Stimulated activated naive CD8-positive, alpha-beta T cell treated with anti-CD3 and anti-CD28 coated beads, Interleukin-15, amount 100 ng/mL, for 72 hours (primary cell): Measurements from ENCODE around the gene DUOX2.

ENCODE experiments used
- ATAC-seq: fragments of 150-1000 bp; cut with Tn5 transposase; 2 replicates; pipeline ENCODE4 v1.10.0; 2021; ENCODE audit warnings: mild to moderate bottlenecking, moderate library complexity
- DNase-seq, 2 donors: peaks; one replicate each; pipeline ENCODE4 v3.0.0; 2021 to 2022
- H3K27ac Mint-ChIP-seq, 2 donors: one replicate each; pipeline ENCODE4 v1.8.0; 2022; ENCODE audit warnings: mild to moderate bottlenecking in 2 of 2, mixed read lengths in 2 of 2, moderate library complexity in 2 of 2
- H3K27me3 Mint-ChIP-seq: one replicate; pipeline ENCODE4 v1.8.0; 2022; ENCODE audit warnings: mixed read lengths
- H3K4me1 Mint-ChIP-seq: one replicate; pipeline ENCODE4 v1.8.0; 2022; ENCODE audit warnings: mild to moderate bottlenecking, mixed read lengths
- H3K4me3 Mint-ChIP-seq, 2 donors: one replicate each; pipeline ENCODE4 v1.8.0; 2022; ENCODE audit warnings: mild to moderate bottlenecking in 2 of 2, mixed read lengths in 2 of 2, moderate library complexity in 1 of 2
- H3K9me3 Mint-ChIP-seq, 2 donors: one replicate each; pipeline ENCODE4 v1.8.0; 2022; ENCODE audit warnings: mixed read lengths in 2 of 2

The DUOX2 gene

DNA sequence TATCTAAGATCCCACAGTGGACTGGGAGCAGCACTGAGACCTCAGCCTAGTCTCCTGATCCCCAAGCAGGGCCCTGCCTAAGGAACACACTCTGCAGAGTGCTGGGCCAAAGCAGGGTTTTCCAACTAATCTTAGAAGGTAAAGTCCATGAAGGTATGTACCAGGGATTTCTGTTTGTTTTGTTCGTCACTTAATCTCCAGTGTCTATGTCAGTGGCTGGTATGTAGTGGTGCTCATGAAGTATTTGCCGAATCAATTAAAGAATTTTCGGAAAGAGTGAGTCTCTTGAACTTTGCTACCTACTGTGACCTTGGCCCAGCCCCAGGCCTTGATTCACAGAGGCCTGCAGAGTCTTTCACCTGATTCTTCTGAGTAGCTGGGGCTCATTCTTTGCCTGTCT, 17.5 kb upstream of the DUOX2 start:
- ATAC-seq (no peak), DNase-seq (no peak)
- Mint-ChIP-seq H3K9me3 (no peaks in the 10 kb centered on the region), H3K27me3 (peaks cover 84% of the 10 kb centered on the region), H3K4me3 (no peak overlapping the region), H3K27ac (no peak overlapping the region), H3K4me1 (peaks cover 25% of the 10 kb centered on the region)

DNA sequence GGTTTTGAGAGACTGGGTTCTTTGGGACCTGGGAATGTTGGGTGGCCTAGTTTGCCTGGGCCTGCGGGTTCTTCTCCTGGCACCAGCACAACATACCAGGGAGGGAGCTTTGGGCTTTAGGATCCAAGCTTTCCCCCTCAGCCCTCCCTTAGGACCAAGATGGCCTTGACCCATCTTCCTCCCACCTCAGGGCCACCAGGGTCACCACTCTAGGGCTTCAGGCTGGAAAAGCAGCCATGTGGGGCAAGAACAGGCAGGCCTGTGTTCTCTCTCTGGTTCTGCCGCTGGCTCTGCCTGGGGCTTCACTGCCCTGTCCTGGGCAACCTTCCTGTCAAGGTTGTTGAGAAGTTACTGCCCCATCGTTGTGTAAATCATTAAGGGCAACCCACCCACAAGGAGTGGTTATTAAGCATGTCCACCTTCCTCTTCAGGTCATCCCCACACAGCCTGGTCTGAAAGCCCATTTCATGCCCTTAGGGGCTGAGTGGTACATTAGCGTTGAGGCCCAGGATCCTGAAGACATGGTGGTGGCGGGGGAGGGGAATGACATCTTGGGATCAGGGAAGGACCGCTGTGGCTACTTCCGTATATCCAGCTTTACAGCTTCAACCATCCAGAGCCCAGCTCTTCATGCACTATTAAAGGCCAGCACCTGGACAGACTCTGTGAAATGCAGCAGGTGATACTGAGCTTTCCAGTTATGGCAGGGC, 16.5 kb upstream of the DUOX2 start:
- Mint-ChIP-seq H3K27ac (no peak overlapping the region), H3K4me1 (peaks cover 19% of the 10 kb centered on the region), H3K27me3 (peaks cover 87% of the 10 kb centered on the region), H3K9me3 (no peaks in the 10 kb centered on the region), H3K4me3 (peak overlapping the region in 1 of 2 donors; percentile 26)
- no peak for DNase-seq
- ATAC-seq = no peak

DNA sequence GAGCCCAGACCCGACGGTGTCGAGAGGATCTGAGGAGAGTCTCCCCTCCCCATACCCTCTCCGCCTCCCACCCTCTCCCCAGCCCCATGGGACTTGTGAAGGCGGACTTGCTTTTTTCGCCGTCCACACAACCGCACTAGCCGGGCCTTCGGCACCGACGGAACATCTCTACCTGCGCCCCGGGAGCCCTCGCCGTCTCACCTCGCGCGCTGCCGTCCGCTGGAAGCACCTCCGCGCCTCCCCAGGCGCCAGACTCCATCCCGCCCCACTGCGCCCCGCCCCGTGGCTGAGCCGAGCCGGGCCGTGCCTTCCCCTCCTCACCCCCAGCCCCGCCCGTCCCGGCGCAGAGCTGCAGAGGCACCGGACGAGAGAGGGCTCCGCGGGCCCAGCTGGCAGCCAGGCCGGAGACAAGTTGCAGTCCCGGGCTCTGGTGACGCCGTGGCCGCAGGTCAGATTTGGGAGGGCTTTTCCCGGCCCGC, 15.7 kb upstream of the DUOX2 start, which contains the start of the genes DUOX1 and DUOXA1:
Gene DUOX1 (plus strand): TSS at position 344 of the 479 bp plus-strand sequence. CDS start 1,973 bp downstream, outside the sequence.
Gene DUOXA1 (minus strand): TSS at position 229 of the 479 bp plus-strand sequence. CDS start 6,865 bp downstream, outside the sequence.
- DNase-seq = no peak
- Mint-ChIP-seq H3K9me3 (no peaks in the 10 kb centered on the region), H3K4me3 (peak within 1 kb of the TSS; percentile 5 to 38), H3K4me1 (peaks cover 14% of the 10 kb centered on the region), H3K27ac (no peak within 1 kb of the TSS), H3K27me3 (peaks cover 91% of the 10 kb centered on the region)
- ATAC-seq = peak; percentile 68

DNA sequence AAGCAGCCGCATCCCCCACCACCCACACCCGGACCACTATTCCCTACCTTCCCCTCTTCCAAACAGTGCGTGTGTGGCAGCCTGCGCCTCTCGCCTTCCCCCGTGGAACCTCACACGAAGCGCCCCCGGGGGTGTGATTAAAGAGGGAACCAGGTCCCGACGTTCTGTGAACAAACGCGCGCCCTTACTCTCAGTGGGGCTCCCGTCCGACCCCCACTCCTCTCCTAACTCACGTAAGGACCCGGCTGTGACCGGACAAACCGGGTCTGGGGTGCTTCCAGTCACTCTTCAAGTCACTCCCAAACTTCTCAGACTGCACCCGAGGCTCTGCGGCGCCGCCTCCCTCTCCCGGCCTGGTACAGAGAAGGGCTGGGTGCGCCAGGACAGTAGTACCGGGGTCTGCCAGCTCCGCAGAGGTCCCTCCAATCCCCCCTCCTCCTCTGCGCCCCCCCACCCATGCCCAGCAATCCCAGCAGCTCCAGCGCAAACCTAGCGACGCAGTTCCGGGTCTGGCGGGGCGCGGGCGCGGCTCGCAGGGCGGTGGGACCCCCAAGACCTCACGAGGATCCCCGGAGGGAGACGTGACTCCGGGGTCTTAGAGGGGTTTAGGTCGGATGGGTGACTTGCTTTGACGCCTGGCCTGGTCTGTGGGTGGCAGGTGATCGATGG, 15.1 kb upstream of the DUOX2 start:
- DNase-seq (no peak), ATAC-seq (peak; percentile 6)
- Mint-ChIP-seq H3K4me1 (peaks cover 11% of the 10 kb centered on the region), H3K4me3 (peak overlapping the region; percentile 5 to 38), H3K27ac (no peak overlapping the region), H3K9me3 (no peaks in the 10 kb centered on the region), H3K27me3 (peaks cover 87% of the 10 kb centered on the region)

DNA sequence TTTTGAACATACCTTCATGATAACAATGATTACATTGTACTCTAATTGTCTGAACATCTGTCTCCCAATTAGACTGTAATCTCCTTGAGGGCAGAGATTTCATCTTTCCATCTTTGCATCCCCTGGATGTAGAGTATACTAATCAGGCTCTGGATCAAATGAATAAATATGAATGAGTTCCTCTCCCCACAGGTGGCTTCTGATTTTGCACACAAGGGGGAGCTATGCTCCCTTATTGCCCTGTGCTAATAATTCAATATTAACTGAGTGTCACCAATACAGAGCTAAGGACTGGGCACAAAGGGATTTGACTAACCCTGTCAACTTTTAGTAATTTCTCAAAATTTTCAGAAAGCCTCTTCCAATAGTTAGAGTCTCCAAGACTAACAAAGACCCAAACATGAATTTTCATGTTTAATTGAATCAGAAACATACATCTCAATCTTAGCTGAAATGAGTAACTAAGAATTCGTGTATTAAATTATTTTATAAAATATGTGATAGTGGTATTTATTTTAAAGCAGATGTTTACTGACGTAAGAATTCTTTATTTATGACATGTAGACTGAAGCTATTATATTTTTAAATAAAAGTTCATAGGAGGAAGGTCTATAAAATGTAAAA, 12.7 kb upstream of the DUOX2 start:
- ATAC-seq (peak; percentile 67), DNase-seq (peak in 1 of 2 donors; percentile 34)
- H3K27me3 Mint-ChIP-seq = peaks cover 79% of the 10 kb centered on the region
- H3K9me3 Mint-ChIP-seq = no peaks in the 10 kb centered on the region
- H3K4me3 Mint-ChIP-seq = no peak overlapping the region
- peaks cover 11% of the 10 kb centered on the region for H3K4me1 Mint-ChIP-seq
- no peak overlapping the region for H3K27ac Mint-ChIP-seq

DNA sequence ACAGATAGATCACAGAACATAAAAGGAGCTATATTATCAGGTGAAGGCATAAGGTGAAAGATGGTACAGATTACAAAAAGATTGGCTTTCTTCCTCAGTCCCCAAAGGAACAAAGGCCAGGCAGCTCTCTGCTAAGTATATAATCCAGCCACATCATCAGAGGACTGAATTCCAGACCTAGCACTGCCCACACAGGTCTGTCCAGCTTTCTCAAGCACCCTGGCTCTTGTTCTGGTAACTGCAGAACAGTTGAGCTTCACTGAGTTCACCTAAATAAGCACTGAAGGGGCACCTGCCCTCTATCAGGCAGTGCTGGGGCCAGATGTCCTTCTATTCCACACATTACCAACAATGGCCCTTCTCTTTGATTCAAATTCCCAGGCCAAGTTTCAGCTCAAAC, 9.4 kb upstream of the DUOX2 start:
- DNase-seq (no peak), ATAC-seq (no peak)
- Mint-ChIP-seq H3K4me3 (no peak overlapping the region), H3K27ac (no peak overlapping the region), H3K4me1 (peaks cover 4% of the 10 kb centered on the region), H3K27me3 (peaks cover 66% of the 10 kb centered on the region), H3K9me3 (no peaks in the 10 kb centered on the region)

DNA sequence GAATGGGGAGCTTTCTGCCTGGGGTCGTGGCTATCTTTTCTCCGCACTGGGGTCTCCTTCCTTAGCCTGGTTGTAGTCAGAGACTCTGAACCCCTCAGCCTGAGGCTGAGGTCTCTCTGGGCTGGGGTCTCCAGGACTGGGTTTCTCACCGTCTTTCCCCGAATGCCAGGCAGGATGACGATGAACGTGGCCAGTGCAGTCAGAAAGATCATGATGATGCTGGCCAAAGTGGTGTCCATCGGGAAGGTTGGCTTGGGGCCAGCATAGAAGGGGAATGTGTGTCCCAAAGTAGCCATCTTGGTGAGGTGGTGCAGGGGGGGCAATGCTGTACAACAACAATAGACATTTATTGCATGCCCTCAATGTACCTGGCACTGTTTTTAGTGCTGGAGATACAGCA, 8.7 kb upstream of the DUOX2 start:
- Mint-ChIP-seq H3K27me3 (peaks cover 66% of the 10 kb centered on the region), H3K4me1 (peaks cover 8% of the 10 kb centered on the region), H3K9me3 (no peaks in the 10 kb centered on the region), H3K4me3 (no peak overlapping the region), H3K27ac (no peak overlapping the region)
- no peak for DNase-seq
- no peak for ATAC-seq

DNA sequence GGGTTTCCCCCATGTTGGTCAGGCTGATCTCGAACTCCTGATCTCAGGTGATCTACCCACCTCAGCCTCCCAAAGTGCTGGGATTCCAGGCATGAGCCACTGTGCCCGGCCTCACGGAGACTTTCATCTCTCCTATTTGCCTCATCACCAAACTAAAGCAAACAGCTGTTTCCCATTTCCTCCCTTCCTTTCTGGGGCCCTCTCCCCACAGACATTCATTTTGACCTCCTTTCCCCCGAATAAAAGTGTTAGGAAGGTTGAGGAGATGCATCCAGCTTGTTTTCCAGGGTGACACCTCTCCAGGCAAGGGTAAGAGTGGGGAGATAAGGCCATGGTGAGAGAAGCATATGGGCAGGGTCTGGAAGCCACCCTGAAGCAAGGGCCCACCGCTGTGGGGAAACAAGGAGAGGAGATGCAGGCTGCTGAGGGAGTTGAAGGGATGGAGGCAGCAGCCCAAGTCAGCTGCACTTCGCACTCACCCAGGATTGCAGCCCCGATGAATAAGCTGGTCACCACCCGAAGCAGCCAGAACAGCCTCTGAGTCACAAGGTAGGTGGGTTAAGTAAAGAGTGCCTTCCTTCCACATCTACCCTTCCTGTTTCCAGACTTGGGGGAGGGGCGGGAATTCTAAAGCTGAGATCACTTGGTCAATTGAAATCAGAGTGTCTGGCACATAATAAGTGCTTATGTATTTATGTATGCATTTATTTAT, 7.9 kb upstream of the DUOX2 start:
- H3K4me3 Mint-ChIP-seq = no peak overlapping the region
- H3K4me1 Mint-ChIP-seq = peaks cover 16% of the 10 kb centered on the region
- H3K9me3 Mint-ChIP-seq = no peaks in the 10 kb centered on the region
- H3K27me3 Mint-ChIP-seq = peaks cover 70% of the 10 kb centered on the region
- no peak overlapping the region for H3K27ac Mint-ChIP-seq
- DNase-seq (no peak), ATAC-seq (no peak)

DNA sequence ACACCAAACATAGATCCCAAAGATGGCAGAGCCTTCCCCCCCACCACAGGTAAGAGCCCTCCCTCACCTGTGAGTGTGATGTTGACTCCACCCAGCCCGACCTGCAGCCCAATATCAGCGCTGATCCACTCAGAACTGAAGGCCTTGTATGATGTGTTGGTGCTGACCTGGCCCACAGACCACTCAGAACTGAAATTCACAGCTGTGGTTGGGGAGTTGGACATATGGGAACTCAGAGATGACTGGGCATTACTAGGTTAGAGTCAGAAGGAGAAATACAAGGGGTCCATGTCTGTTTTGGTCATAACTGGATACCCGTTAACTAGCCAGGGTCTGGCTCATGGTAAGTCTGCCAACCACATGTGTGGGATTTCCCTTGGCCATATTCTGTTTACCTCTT, 7.0 kb upstream of the DUOX2 start:
- H3K4me1 Mint-ChIP-seq = peaks cover 23% of the 10 kb centered on the region
- H3K9me3 Mint-ChIP-seq = no peaks in the 10 kb centered on the region
- no peak overlapping the region for H3K27ac Mint-ChIP-seq
- no peak overlapping the region for H3K4me3 Mint-ChIP-seq
- DNase-seq (no peak), ATAC-seq (no peak)
- peaks cover 72% of the 10 kb centered on the region for H3K27me3 Mint-ChIP-seq

DNA sequence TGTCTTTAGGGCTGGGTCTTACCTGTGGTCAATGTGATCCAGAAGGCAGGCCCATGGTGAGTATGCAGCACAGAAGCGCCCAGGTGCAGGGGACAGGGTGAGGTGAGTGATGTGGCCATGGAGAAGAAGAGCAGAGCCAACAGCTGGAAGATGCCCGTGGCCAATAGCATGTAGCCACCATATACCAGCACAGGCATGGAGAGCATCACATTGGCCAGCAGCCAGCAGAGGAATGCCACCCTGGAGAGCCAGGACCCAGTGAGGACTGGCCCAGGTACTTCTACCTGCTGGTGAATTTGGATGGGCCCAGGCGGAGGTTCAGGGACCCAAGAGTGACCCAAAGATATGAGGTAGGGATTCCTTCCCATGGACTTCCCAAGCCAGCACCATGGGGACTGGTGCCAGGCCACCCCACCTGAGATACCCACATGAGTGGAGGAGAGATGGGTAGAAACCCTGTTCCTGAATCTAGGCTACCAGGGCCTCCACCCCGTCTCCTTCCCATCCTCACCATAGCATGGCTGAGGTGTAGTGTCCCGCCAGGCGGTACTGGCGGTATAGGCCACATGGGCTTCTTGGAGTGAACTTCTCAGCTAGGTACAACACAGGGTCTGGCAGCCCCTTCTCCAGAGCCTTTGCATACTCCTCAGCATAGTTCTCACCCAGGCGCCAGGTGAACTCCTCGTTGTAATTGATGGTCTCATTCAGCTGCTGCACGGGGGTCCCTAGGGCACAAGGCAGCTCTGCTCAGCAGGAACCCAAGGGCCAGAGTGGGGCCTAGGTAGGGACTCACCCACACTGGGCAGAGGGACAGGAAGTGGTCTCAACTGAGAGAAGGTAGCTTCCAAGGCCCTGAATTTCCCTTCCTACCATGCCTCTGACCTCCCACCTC, 6.4 kb upstream of the DUOX2 start:
- DNase-seq = no peak
- no peak overlapping the region for H3K4me3 Mint-ChIP-seq
- no peaks in the 10 kb centered on the region for H3K9me3 Mint-ChIP-seq
- peaks cover 72% of the 10 kb centered on the region for H3K27me3 Mint-ChIP-seq
- H3K4me1 Mint-ChIP-seq = peaks cover 27% of the 10 kb centered on the region
- no peak for ATAC-seq
- H3K27ac Mint-ChIP-seq = no peak overlapping the region

DNA sequence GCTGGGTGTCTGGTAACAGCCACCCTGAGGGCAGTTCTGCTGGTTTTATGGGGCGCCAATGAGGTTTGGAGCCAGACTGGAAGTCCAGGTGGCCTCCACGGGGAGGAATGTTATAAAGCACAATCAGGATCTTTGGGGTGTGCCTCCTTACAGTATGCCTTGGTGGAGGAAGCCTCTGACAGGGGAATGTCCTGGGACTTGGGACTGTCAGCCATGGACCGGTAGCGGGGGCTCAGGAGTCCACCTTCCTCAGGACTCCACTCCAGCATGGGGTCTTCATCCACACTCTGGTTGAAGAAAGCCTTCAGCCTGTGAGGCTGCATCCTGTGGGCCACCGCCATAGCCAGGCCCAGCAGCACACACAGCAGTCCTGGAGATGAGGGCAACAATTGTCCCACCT, 5.0 kb upstream of the DUOX2 start:
- Mint-ChIP-seq H3K9me3 (no peaks in the 10 kb centered on the region), H3K4me3 (no peak overlapping the region), H3K27ac (no peak overlapping the region), H3K4me1 (peaks cover 40% of the 10 kb centered on the region), H3K27me3 (peaks cover 76% of the 10 kb centered on the region)
- no peak for DNase-seq
- no peak for ATAC-seq

DNA sequence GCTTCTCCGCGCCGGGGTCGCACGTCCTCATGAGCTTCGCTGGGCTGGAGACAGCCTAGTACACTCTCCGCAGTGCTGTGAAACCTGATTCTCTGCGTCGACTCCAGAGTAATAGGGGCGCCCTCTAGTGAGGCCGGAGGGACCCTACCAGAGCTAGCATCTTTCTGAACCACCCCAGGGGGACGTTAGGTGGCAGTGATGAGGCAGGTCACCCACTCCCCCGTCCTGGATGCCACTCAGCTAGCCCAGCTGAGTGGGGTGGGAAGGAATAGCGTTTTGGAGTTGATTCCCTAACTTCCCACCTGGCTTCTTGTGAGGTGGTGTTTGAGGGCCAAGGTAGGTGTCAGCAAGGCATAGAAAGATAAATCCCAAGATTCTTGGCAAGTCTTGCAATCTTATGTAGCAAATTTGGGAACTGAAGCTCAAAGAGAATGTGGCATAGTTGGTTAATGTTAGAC, 4.2 kb upstream of the DUOX2 start:
- peak; percentile 97 for ATAC-seq
- Mint-ChIP-seq H3K4me3 (peak overlapping the region; percentile 68 to 73), H3K27me3 (peaks cover 79% of the 10 kb centered on the region), H3K4me1 (peaks cover 48% of the 10 kb centered on the region), H3K9me3 (no peaks in the 10 kb centered on the region), H3K27ac (no peak overlapping the region)
- peak; percentile 86 to 88 for DNase-seq

DNA sequence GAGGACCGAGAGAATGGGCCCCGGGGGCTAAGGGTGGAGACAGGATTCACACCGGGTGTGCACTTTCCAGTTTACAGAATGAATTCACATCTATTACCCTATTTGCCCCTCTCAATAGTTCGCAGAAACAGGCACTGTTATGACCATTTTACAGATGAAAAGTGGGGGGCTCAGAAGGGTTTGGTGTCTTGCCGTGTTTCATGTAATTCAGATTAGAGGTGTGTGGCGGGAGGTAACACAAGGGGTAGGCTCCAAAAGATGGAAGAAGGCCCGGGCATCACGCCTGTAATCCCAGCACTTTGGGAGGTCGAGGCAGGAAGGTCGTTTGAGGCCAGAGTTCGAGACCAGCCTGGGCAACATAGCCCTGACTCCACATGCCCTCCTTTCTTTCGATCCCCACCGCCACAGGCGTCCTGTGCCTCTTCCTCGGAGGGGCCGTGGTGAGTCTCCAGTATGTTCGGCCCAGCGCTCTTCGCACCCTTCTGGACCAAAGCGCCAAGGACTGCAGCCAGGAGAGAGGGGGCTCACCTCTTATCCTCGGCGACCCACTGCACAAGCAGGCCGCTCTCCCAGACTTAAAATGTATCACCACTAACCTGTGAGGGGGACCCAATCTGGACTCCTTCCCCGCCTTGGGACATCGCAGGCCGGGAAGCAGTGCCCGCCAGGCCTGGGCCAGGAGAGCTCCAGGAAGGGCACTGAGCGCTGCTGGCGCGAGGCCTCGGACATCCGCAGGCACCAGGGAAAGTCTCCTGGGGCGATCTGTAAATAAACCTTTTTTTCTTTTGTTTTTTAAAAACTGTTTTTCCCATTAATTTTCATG, 3.5 kb upstream of the DUOX2 start:
- peaks cover 54% of the 10 kb centered on the region for H3K4me1 Mint-ChIP-seq
- H3K27me3 Mint-ChIP-seq = peaks cover 79% of the 10 kb centered on the region
- peak; percentile 13 for ATAC-seq

More for the DNA sequence above, 3.5 kb upstream of the DUOX2 start:
- H3K27ac Mint-ChIP-seq = no peak overlapping the region
- peak overlapping the region; percentile 68 to 73 for H3K4me3 Mint-ChIP-seq
- H3K9me3 Mint-ChIP-seq = no peaks in the 10 kb centered on the region
- DNase-seq = no peak
